ENCODE data around the gene RNU7-1.
A peak's percentile ranks its signal among the peaks of the same experiment; 100 is the strongest.

Gene RNU7-1

DNA sequence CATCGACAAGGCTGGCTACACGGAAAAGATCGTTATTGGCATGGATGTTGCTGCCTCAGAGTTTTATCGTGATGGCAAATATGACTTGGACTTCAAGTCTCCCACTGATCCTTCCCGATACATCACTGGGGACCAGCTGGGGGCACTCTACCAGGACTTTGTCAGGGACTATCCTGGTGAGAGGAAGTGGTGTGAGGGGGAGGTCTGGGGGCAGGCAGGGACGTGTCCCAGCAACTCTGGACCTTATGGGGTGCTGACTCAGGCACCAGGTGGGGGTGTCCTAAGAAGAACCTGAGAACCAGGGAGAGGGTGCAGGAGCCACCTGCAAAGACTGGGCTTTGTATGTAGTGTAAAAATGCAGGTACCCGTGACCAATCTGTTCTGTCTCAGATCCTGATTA, 24.0 kb upstream of the RNU7-1 start:
- DNase-seq = no peak

DNA sequence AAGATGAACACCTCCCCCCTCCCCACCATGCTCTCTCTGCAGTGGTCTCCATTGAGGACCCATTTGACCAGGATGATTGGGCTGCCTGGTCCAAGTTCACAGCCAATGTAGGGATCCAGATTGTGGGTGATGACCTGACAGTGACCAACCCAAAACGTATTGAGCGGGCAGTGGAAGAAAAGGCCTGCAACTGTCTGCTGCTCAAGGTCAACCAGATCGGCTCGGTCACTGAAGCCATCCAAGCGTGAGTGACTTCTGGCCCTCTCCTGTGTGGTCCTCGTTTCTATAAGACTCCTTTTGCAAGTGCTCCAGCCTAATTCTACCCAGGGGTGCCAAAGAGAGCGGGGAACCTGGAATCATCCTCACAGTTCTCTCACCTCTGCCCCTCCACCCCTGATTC, 22.1 kb upstream of the RNU7-1 start:
- no peak for DNase-seq

DNA sequence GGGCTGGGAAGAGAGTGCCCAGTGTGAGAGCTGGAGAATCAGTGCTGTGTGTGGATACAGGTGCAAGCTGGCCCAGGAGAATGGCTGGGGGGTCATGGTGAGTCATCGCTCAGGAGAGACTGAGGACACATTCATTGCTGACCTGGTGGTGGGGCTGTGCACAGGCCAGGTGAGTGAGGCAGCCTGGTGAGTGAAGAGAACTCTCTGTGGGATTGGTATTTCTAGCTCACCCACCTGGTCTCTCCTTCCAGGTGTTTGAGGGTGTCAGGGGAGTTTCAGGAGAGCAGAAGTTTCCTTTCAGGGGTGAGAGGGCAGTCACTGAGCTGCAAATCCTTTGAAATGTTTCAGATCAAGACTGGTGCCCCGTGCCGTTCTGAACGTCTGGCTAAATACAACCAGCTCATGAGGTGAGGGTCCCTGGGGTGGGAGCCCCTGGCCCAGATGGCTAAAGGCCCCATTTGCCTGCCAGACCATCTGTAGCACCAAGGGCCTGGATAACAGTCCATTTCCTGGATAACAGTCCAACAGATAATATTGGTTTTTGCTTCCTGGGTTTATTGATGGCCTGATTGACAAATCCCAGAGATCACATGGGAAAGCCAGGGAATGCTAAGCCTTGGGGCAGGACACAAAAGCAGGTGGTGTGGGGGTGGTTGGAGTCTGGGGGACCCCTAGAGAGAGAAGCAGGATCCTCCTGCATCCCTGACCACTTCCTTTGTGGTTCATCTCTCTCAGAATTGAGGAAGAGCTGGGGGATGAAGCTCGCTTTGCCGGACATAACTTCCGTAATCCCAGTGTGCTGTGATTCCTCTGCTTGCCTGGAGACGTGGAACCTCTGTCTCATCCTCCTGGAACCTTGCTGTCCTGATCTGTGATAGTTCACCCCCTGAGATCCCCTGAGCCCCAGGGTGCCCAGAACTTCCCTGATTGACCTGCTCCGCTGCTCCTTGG, 21.3 kb upstream of the RNU7-1 start:
- no peak for DNase-seq

DNA sequence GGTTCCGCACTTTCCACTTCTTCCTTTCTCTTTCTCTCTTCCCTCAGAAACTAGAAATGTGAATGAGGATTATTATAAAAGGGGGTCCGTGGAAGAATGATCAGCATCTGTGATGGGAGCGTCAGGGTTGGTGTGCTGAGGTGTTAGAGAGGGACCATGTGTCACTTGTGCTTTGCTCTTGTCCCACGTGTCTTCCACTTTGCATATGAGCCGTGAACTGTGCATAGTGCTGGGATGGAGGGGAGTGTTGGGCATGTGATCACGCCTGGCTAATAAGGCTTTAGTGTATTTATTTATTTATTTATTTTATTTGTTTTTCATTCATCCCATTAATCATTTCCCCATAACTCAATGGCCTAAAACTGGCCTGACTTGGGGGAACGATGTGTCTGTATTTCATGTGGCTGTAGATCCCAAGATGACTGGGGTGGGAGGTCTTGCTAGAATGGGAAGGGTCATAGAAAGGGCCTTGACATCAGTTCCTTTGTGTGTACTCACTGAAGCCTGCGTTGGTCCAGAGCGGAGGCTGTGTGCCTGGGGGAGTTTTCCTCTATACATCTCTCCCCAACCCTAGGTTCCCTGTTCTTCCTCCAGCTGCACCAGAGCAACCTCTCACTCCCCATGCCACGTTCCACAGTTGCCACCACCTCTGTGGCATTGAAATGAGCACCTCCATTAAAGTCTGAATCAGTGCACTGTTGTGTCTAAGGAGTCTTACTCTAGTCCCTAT, 20.4 kb upstream of the RNU7-1 start:
- DNase-seq = no peak

DNA sequence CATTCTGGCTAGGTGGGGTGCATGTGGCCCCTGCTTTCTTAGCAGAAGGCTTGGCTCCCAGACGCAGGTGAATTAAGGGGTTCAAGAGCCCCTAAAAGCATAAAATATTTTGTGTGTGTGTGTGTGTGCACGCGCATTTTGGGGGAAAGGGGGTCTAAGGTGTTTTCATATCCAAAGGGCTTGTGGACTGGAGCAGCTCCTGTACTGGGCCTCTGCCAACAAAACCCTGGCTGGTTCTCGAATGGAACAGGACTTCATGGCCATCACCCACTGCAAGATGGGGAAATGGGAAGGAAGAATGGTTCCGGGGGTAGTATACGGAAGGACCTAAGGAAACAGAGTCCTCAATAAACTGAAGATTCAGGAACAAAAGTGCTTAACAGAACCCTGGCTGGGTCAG, 19.8 kb upstream of the RNU7-1 start:
- DNase-seq = no peak

DNA sequence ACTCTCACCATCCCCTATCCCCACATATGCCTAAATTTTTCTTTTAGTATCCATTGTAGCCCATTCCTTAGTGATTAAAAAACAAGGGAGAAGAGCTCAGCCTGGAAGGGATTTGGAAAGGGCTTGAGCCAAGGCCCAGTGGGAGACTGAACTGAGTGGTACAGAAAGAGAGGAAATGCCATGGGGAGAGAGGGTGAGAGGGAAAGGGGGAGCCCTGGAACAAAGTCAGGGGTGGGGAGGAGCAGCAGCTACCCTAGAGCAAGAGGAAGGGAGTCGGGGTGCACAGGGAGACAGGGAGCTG, 18.4 kb upstream of the RNU7-1 start:
- DNase-seq = no peak

DNA sequence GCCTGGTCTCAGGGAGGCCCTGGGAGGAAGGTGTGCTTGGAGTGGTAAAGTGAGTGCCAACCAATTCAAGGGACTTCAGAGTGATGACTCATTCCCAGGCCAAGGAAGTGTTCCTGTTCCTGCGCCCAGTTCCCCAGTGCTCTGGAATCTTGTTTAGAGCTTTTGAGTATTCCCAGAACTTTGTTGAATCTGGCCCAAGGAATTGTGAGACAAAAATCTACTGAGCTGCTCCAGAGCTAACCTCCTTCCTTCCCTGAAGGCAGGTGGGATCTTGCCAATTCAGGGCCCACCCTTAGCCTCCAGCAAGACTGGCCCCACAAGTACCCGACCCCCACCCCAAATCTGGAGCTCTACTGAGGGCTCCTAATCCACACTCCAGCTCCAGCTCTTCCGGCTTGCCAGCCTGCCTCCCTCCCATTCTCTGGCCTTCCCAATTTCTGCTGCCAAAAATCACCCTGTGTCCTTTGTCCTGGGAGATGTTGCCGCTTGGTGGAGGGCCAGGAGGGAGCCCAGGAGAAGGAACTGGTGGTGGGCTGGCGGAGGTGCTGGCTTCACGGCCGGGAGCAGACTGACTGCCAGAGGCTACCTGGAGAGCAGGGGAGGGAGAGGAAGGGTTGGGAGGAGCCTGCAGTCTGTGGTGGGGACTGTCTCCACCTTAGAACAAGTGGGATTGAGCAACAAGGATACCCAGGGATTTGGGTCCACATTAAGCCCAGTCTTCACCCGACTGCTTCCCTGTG, 17.9 kb upstream of the RNU7-1 start:
- DNase-seq = no peak

DNA sequence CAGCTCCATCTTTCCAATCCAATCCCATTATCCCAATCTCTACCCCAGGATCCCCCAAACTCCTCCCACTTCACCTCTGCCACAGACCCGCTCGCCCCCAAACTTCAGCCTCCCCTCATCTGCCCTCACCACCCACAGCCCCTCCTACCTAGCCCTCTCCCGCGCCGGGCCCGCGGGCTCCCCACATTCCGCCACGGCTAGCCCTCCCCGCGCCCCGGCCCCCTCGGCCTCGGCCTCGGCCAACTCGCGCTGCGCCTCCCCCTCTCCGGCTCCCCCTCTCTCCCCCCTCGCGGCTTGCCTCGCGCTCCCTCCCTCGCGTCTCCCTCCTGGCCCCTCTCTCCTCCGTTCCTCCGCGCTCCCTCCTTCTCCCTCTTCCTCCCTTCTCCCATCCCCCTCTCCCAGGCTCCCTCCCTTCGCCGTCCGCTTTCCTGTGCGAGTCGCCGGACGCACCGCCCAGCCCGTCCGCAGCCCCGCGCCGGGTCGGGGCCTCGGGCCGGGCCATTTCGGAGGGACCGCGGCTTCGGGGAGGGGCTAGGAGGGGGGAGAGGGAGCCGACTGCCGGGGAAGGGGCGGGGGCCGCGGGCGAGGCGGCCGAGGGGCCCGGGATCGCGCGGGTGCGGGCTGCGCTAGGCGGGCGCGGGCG, 16.1 kb upstream of the RNU7-1 start, which contains the start of gene ATN1:
TSS of gene ATN1 (plus strand) at position 581 of the 643 bp plus-strand sequence. CDS start 6,043 bp downstream, outside the sequence.
- DNase-seq = peak; percentile 57

DNA sequence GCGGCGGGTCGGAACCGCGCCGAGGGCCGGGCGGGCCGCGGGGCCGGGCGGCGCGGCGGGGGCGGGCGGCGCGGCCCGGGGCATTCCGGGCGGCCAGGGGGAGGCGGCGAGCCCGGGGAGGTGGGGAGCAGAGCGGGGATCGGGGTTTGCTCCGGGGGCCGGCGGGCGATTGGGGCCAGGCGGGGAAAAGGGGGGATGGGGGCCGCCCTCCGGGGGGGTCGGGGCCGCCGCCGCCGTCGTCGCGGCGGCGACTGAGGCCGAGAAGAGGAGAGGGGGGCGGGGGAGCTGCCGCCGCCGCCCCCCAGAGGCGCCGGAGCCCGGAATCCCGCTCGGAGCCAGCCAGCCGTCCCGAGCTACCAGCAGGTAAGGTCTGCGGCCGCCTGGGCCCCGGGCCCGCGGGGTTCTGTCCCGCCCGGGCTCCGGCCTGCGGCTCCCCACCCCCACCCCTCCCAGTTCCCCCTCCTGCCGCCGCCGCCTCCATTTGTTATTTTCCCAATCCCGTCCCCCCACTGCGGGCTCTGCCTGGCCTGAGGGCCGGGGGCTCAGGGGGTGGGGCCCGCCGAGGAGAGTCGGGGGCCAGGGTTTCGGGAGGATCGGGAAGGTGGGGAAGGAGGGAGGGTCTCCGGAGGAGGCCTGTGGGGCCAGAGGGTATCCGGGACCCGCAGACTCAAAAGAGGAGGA, 15.5 kb upstream of the RNU7-1 start:
- no peak for DNase-seq

DNA sequence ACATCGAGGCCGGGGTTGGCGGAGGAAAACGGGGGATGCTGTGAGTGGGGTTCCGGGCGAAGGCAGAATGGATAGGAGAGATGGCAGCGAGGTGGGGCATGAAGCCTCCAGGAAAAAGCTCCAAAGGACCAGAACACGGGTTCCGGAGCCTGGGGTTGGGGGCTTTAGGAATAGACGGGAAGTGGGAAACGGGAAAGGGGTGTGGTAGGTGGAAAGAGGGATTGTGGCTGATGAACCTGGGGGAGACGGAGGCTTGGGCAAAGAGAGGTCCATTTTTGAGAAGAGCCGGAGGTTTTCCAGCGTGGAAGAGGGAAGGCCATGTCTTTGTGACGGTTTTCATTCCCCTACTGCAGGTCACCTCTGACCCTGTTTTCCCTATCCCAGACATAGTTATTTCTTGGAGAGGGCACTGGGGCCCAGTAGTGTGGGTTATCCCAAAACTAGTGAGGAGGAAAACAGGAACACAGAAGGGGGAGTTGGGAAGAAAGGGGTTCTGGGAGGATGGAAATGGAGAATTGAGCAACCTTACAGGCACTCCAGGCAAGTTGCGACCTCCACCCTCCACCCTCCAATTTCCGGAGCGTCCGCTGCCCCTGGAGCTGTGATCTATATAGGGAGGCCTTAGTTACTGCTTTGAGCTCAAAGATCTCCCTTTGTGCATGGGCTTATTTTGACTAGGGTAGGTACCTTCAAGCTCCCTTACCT, 14.8 kb upstream of the RNU7-1 start:
- DNase-seq = no peak

DNA sequence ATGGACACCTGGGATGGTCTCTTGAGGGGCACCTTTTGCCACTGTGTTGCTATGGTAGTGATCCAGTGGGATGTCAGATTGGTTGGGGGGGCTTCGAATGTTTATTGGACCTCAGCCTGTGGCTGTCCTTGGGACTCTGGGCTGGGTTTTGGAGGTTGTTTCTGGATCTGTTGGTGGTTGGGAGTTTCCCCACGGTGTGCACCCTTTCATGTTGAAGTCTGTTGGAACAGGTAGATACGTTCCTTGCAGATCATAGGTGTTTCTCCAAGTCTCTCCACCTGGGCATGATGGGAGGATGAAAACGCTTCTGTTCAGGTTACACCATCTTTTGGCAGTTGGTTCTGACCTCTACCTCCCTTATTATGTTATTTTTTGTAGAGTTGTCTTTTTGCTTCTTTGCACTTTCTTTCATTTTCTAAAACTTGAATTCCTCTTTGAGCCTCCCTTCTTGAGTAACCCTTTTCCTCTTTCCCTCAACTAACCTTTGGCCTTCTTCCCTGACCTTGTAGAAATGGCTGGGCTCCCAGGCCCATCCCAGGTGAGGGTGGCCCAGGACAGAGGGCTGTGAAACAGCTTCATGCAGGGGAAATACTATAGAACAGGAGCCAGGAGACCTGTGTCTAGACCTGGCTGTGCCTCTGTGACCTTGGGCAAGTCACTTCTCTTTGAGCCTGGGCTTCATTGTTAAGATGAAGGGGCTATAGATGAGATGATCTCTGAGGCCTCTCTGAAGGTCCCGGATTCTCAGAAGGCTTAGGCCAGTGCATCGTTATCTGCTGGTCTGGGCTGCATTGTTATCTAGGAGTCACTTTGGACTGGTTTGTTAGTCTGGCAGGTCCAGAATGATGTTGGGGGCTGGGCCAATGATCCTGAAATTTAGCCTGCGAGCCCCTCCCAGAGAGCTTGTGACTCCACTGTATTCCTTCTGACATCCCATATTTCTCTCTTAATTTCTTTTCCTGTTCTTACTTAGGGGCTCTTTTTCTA, 13.9 kb upstream of the RNU7-1 start:
- no peak for DNase-seq

DNA sequence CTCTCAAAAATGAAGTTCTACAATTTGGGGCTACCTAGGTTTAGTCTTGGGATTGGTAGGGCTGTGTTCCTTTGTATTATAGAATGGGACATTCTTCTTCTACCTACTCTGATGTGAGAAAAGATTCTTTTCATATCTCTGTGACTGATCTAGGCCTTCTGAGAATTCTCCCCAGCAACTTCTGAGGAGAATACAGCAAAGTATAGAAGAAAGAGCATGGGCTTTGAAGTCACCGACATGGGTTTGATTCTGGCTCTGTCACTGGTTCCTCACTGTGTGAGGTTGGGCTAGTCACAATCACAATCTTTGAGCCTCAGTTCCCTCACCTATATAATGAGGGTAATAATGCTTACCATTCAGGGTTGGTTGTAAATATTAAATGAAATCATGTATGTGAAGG, 10.8 kb upstream of the RNU7-1 start:
- no peak for DNase-seq

DNA sequence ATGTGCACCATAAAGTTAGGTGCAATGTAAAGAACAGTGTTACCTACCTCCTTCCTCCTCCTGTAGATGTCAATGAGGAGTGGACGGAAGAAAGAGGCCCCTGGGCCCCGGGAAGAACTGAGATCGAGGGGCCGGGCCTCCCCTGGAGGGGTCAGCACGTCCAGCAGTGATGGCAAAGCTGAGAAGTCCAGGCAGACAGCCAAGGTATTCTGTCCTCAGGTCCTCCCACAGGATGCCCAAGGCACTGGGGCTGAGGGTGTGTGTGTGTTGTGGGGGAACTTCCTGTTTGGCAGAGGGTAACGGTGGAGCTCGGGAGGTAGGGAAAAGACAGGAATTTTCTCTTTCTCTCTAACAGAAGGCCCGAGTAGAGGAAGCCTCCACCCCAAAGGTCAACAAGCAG, 9.5 kb upstream of the RNU7-1 start:
- no peak for DNase-seq

DNA sequence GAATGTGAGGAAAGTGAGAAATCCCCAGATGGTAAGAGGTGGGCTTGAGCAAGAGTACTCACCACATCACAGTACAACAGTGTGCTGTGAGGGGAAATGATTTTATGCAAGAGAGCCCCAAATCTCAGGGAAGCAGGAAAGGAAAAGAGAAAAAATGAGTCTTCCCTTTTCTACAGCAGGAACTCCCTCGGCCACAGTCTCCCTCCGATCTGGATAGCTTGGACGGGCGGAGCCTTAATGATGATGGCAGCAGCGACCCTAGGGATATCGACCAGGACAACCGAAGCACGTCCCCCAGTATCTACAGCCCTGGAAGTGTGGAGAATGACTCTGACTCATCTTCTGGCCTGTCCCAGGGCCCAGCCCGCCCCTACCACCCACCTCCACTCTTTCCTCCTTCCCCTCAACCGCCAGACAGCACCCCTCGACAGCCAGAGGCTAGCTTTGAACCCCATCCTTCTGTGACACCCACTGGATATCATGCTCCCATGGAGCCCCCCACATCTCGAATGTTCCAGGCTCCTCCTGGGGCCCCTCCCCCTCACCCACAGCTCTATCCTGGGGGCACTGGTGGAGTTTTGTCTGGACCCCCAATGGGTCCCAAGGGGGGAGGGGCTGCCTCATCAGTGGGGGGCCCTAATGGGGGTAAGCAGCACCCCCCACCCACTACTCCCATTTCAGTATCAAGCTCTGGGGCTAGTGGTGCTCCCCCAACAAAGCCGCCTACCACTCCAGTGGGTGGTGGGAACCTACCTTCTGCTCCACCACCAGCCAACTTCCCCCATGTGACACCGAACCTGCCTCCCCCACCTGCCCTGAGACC, 8.0 kb upstream of the RNU7-1 start:
- DNase-seq = no peak

DNA sequence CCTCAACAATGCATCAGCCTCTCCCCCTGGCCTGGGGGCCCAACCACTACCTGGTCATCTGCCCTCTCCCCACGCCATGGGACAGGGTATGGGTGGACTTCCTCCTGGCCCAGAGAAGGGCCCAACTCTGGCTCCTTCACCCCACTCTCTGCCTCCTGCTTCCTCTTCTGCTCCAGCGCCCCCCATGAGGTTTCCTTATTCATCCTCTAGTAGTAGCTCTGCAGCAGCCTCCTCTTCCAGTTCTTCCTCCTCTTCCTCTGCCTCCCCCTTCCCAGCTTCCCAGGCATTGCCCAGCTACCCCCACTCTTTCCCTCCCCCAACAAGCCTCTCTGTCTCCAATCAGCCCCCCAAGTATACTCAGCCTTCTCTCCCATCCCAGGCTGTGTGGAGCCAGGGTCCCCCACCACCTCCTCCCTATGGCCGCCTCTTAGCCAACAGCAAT, 7.4 kb upstream of the RNU7-1 start:
- no peak for DNase-seq

DNA sequence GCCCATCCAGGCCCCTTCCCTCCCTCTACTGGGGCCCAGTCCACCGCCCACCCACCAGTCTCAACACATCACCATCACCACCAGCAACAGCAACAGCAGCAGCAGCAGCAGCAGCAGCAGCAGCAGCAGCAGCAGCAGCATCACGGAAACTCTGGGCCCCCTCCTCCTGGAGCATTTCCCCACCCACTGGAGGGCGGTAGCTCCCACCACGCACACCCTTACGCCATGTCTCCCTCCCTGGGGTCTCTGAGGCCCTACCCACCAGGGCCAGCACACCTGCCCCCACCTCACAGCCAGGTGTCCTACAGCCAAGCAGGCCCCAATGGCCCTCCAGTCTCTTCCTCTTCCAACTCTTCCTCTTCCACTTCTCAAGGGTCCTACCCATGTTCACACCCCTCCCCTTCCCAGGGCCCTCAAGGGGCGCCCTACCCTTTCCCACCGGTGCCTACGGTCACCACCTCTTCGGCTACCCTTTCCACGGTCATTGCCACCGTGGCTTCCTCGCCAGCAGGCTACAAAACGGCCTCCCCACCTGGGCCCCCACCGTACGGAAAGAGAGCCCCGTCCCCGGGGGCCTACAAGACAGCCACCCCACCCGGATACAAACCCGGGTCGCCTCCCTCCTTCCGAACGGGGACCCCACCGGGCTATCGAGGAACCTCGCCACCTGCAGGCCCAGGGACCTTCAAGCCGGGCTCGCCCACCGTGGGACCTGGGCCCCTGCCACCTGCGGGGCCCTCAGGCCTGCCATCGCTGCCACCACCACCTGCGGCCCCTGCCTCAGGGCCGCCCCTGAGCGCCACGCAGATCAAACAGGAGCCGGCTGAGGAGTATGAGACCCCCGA, 6.8 kb upstream of the RNU7-1 start:
- peak; percentile 58 for DNase-seq

DNA sequence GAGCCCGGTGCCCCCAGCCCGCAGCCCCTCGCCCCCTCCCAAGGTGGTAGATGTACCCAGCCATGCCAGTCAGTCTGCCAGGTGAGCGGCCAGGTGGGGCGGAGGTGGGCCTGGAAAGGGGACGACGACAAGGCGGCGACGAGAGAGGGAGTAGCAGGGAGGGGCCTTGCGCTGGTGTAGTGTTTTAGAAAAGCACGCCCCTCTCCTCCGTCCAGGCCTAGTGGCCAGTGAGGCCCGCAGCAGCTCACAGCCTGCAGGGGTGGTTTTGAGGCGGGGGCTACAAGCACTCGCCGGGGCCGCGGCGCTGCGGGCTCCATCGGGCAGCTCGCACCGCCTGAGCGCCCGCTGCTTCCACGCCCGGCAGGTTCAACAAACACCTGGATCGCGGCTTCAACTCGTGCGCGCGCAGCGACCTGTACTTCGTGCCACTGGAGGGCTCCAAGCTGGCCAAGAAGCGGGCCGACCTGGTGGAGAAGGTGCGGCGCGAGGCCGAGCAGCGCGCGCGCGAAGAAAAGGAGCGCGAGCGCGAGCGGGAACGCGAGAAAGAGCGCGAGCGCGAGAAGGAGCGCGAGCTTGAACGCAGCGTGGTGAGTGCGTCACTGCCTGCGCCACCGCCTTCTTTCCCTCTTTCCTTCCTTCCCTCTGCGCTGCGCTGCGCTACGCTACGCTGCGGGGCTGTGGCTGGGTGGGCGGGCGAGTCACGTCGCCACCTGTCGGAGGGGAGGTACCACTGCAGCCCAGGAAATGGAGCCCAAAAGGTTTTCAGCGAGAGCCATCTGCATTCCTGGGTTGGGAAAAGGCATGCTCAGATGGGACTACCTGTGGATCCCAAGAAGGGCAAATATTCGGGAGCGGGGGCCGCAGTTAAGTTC, 5.9 kb upstream of the RNU7-1 start:
- DNase-seq = peak; percentile 95
